ENCODE data around the gene CHEK1. TPM values are rescaled to one million over a fixed set of nuclear protein-coding genes. Genes with fewer than 3 reads are reported as not detected.

CHEK1 gene
- total and polyA plus RNA-seq, 2 of the 8 experiments (the other 6 are each of a cell fraction or from before 2014, with no cell fraction given), result 37.7 to 133 TPM

GRCh38 chr11:125624756-125625213, at the start of gene CHEK1 (continued):
- TF ChIP-seq SAP30 (IDR thresholded peaks at IDR 0.05; ENCODE audit: insufficient read depth, insufficient replicate concordance, low read length) (no peak), TEAD4 (IDR thresholded peaks at IDR 0.05; ENCODE audit: low read depth, low read length) (no peak), CHD7 (IDR thresholded peaks at IDR 0.05; ENCODE audit: insufficient replicate concordance, low read length) (no peak)
